HG02870 (cell line): ENCODE data around the gene KLHL25.
A peak's percentile ranks its signal among the peaks of the same experiment; 100 is the strongest.
"Not testable (repeated sequence)": the region's sequence is repeated elsewhere in the genome, so short reads cannot be mapped to it uniquely, and the experiment has no call there.

Experiments used
- ATAC-seq: cut with Tn5 transposase; IDR thresholded peaks from one replicate; pipeline ENCODE4 v1.9.1; 2021; ENCODE audit warnings: mild to moderate bottlenecking, moderate library complexity; ENCODE audit not compliant: unreplicated experiment

The KLHL25 gene

GRCh38 chr15:85804481-85805170 is 9.9 kb upstream of the KLHL25 start:
- no peak for ATAC-seq

DNA sequence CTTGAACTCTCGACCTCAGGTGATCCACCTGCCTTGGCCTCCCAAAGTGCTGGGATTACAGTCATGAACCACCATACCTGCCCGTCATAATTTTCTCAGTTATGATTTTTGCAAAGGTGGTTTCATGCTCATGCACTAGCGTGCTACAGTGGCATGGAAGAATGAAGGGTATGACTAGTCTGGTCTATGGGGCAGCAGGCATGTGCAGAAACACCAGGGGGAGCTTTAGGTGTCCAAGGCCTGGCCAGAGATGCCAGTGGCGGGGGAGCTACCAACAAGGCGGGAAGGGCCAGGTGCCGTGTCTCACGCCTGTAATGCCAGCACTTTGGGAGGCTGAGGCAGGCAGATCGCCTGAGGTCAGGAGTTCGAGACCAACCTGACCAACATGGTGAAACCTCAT is 7.9 kb upstream of the KLHL25 start:
- not testable (repeated sequence) for ATAC-seq

GRCh38 chr15:85800478-85801123 is 5.9 kb upstream of the KLHL25 start:
- no peak for ATAC-seq

DNA sequence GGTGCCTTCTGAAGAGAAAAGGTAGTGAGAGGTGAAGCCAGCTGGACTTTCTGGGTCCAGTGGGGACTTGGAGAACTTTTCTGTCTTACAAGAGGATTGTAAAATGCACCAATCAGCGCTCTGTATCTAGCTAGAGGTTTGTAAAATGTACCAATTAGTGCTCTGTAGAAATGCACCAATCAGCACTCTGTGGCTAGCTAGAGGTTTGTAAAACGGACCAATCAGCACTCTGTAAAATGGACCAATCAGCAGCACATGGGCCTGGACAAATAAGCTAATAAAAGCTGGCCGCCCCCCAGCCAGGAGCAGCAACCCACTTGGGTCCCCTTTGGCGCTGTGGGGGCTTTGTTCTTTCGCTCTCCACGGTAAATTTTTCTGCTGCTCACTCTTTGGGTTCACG is 1.6 kb upstream of the KLHL25 start:
- not testable (repeated sequence) for ATAC-seq

DNA sequence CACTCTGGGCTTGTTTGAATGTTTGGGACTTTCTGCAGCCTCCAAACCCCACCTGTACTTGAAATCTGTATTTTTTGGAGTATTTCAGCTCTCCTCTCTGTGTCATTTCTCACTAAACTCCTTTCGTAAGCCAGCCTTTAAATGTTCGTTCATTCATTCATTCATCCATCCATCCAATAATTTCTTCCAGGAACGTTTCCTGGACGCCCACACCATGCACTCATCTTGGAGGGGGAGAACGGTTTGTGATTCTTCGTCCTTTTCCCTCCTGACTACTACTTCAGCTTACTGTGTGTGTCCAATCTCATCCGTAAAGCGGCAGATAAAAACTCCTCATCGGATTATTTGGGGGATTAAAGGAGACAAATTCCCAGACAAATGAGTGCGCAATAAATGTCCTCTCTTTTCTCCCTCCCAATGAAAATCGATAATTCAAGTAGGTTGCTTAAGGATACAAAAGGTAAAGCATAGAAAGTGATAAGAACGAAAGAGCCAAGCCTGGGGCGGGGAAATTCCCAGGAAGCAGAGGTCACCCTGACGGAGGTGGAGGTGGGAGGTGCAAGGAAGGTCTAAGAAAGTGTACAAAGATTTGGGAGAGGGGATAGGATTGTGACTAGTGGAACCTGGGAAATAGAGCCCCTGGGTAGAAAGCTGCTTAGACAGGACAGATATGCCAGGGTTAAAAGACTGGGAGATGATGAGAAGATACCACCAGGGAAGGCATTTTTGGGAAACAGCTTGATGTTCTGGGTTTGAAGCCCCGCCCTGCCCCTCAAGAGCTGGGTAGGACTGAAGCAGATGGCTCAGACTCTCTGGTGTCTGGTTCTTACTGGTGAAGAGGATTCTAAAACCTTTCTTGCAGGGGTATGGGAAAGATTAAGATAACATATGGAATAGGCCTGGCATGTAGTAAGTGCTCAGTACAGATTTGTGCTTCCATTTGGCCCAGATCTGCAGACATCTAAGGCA is 896 bp upstream of the KLHL25 start:
- no peak for ATAC-seq

DNA sequence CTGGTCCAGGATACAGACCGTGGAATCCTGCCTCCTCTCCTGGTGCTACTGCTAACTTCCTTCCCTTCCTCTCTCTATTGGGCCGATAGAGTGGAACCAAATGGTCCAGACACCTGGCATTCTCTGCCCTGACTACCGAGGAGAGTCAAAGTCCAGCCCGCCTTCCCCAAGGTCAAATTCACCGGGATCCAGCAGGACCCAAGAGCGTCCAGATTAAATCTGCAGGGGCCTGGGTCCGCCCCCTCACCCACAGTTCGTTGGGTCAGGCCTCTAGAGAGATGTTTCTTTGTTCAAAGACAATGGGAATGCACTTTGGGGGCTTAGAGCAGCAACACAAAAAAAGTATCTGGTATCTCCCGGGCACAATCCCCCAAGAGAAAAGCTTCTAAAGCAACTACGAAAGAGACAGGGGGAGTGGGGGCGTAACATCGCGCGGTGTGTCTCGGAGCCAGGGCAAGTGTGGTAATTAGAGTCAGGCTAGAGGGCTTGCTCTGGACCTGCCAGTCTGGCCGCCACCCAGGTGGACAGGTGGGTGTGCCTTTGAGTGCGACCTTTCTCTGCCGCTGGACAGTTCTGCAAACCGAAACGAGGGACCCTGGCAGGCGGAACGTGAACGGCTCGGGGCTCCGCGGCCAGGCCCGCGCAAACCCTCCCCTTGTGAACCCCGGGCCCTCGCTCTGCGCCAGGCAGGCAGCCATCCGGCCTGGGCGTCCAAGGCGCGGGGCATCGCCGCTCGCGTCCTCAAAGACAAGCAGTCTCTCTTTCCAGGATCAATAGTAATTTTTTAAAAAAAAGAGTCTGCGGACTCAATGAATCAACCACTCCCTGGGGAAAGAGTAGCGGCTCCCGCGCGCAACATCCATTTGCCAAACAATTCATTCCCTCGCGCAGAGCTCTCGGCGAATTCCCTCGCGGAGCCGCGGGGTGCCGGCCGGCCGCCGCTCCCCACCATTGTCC is 806 bp downstream of the KLHL25 start:
- peak; percentile 32 for ATAC-seq

DNA sequence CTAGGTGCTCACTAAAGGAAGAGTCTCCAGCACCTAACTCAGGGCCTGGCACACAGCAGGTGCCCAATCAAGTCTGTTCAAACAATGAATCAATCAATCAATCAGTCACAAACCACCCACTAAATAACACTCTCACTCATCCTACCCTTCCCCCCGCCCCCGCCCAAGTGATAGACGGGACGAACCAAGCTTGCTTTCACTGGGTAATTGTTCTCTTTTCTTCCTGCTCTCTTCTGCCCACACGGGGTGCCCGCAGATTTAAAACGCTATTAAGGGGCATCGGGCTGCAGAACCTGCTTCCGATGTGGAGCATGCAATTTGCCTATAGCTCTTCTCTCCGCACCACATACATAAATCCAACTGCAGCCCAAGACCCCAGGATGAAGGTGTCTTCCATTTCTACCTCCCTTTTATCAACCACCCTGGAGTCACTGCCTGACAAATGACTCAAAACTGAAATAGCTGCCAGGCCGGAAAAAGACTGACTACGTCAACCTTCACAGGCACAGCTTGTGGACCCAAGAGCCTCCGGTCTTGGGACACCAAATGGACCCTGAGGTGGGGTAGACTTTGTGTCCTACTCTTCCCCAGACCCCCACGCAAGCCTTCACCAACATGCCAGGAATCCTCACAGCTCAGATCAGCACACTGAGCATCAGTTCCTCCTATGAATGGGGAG is 1.7 kb downstream of the KLHL25 start:
- ATAC-seq = no peak

GRCh38 chr15:85792102-85792731 is 2.5 kb downstream of the KLHL25 start:
- no peak for ATAC-seq

GRCh38 chr15:85789496-85789875 is 5.2 kb downstream of the KLHL25 start:
- no peak for ATAC-seq

DNA sequence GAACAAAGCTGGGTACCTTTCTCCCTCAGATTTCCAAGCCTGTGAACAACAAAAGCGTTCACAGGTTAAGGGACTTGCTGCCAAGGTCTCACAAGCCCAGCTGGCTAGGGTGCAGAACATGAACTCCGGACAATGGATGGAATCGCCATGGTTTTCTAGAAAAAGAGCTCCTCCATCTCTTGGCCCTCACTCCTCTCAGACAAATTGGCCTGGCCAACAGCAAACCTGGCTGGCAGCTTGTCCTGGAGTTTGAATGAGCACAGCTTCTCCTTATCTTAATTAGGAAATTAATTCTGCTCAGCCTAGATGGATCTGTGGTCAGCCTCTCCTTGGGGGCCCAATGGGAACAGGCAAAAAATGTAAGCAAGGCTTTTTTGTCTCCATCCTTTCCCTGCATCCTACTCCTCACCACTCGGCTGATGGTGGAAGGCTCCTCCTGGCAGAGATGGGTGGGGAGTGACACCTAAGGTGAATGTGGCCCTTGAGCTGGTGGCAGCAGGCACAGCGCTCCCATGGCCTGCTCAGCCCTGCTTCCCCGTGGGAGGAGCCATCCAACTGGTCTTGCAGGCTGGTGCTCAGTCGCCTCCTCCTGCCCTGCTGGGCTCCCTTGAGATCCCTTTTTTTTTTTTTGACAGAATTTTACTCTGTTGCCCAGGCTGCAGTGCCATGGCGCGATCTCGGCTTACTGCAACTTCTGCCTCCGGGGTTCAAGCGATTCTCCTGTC is 5.8 kb downstream of the KLHL25 start:
- ATAC-seq = no peak

- ATAC-seq = no peak
These were observed 8.0 kb downstream of the KLHL25 start for GRCh38 chr15:85786781-85787114.

- ATAC-seq = no peak
These were observed 8.6 kb downstream of the KLHL25 start for GRCh38 chr15:85785887-85786780.

DNA sequence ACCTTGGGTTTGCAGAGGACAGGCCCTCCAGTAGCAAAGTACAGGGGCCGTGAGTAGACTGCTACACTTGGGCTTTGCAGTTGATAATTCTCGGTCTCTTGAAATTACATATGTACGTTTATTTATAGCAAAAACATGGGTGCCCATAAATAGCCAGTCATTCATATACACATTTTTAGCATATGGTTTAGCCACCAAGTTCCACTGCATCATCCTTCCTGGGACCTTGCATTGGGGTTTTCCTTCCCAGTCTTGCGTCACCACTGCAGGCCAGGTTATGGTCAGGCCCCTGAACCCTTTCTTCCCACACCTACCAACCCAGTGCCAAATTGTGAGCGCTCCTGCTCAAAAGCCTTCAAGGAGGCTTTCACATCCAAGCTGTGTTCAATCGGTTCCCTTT is 12.7 kb downstream of the KLHL25 start:
- no peak for ATAC-seq

DNA sequence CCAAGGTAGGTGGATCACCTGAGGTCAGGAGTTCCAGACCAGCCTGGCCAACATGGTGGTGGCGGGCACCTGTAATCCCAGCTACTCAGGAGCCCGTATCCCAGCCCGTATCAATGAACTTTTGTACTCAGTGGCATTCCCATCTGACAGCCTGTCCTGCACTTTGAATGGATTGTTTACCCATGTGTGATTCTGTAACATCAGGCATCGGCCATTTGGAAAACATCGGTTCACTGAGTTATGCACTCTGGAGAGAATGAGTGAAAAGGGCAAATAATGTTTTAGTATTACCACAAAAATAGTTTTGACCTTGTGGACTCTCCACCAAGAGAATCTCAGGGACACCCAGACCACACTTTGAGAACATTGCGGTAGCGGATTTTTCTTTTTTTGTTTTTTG is 13.6 kb downstream of the KLHL25 start:
- ATAC-seq = no peak

DNA sequence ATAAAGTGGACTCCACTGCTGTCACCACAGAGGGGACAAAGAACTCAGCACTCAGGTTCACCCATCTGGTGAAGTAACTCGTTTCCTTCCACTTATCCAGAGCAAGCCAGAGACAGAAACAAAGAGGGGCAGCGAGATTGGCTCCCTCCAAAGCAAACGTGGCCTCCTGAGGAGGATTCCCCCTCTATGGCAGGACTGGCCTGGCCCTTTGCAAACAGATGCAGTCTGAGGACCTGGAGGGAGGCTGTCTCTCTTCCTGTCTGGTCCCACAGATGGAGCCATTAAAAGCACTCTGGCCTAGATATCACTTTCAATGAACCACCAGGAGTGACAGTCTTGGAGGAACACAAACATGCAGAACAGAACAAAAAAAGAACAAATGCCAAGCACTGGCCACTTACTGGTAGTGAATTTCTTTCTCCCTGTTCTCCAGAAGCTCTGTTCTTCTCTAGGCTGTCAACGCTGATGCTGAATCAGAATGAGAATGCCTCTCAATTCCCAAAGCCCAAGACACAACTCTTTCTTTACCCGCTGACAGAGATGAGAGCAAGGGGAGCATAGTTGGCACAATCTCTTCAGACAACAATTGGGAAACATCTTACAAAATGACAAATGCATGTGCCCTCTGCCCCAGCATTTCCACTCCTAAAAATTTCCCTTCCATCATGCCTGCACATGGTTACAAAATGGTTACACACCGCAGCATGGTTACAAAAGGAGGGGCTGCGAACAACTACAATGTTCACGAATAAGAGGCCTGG is 14.3 kb downstream of the KLHL25 start:
- ATAC-seq = no peak

DNA sequence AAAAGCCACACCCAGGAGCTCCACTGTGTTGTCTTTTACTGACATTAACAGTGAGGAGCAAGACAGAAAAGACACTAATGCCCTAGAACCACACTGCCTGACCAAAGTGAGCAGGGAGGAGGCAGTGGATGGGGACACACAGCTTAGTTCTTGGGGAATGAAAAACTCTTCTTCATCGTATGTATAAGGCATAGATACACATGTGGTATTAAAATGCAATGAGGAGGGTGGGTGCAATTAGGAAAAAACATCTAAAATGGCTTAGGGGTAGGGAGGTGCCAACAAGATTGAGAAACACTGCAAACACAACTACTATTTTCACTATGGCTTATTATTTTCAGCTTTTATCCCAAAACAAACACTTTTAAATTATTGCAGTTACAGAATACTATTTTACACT is 15.5 kb downstream of the KLHL25 start:
- no peak for ATAC-seq

GRCh38 chr15:85778107-85778776 is 16.5 kb downstream of the KLHL25 start:
- no peak for ATAC-seq
